ENCODE data around the gene HSDL2. TPM values are rescaled to one million over a fixed set of nuclear protein-coding genes. Genes with fewer than 3 reads are reported as not detected.
"Not testable (repeated sequence)": the region's sequence is repeated elsewhere in the genome, so short reads cannot be mapped to it uniquely, and the experiment has no call there.

Gene HSDL2
- total RNA-seq, 1 donor from 2014 or later: 4.8 TPM

DNA sequence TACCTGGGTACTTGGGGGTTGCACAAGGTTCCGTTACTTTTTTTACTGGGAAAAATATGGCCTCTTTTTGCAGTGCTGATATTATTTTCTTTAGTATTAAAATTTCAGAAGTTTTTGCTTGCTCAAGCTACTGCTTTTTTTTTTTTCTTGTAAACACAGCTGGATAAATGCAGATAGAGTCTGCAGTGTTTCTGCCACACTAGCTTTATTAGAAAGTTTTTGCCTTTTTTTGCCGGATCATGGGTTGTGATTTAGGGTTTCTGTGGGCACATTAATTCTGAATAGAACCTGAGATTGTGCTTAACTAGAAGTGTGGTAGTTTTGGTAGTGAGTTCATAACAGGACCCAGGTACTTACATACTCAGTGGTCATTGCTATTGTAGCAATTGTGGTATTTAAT, 126.7 kb downstream of the HSDL2 start:
- no peaks in the 10 kb centered on the region for H3K36me3 Mint-ChIP-seq (ENCODE audit: unreplicated experiment)
- peaks cover 8% of the 10 kb centered on the region for H3K4me1 Mint-ChIP-seq (ENCODE audit: low read depth, unreplicated experiment)
- no peaks in the 10 kb centered on the region for H3K9me3 Mint-ChIP-seq (ENCODE audit: unreplicated experiment)
- H3K27me3 Mint-ChIP-seq (ENCODE audit: unreplicated experiment): no peaks in the 10 kb centered on the region
- DNase-seq: no peak
- H3K27ac Mint-ChIP-seq (ENCODE audit: unreplicated experiment): peak overlapping the region; percentile 19
- H3K4me3 Mint-ChIP-seq (ENCODE audit: unreplicated experiment): no peak overlapping the region
- TF ChIP-seq, protein P1, sequence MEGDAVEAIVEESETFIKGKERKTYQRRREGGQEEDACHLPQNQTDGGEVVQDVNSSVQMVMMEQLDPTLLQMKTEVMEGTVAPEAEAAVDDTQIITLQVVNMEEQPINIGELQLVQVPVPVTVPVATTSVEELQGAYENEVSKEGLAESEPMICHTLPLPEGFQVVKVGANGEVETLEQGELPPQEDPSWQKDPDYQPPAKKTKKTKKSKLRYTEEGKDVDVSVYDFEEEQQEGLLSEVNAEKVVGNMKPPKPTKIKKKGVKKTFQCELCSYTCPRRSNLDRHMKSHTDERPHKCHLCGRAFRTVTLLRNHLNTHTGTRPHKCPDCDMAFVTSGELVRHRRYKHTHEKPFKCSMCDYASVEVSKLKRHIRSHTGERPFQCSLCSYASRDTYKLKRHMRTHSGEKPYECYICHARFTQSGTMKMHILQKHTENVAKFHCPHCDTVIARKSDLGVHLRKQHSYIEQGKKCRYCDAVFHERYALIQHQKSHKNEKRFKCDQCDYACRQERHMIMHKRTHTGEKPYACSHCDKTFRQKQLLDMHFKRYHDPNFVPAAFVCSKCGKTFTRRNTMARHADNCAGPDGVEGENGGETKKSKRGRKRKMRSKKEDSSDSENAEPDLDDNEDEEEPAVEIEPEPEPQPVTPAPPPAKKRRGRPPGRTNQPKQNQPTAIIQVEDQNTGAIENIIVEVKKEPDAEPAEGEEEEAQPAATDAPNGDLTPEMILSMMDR (IDR thresholded peaks at IDR 0.05; ENCODE audit: partially characterized antibody, unreplicated experiment): no peak

DNA sequence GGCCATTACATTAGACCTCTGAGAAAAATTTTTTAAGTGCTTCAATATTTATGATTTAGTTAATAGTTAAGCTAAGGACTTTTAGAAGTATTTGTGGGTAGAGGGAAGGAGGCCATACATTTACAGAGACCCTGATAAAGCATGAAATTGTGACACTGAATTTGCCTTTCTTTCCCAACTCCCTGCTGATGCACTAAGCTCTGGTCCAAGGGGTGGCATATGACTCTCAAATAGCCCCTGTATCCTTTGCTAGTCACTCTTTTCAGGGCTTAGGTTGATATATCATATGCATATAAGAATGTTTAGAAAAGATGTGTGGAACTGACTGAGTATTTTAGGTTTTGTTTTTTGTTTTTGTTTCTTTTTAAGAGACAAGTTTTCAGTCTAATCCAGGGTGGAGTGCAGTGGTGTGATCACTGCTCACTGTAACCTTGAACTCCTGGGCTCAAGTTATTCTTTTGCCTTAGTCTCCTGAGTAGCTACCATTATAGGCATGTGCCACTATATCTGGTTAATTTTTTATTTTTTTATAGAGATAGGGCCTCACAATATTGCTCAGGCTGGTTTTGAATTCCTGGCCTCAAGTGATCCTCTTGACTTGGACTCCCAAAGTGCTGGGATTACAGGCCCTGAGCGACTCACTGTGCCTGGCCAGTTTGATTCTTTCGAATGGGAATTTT, 127.2 kb downstream of the HSDL2 start:
- Mint-ChIP-seq H3K27ac (ENCODE audit: unreplicated experiment) (peak overlapping the region; percentile 28), H3K36me3 (ENCODE audit: unreplicated experiment) (no peaks in the 10 kb centered on the region), H3K4me1 (ENCODE audit: low read depth, unreplicated experiment) (peaks cover 8% of the 10 kb centered on the region), H3K4me3 (ENCODE audit: unreplicated experiment) (no peak overlapping the region), H3K27me3 (ENCODE audit: unreplicated experiment) (no peaks in the 10 kb centered on the region), H3K9me3 (ENCODE audit: unreplicated experiment) (no peaks in the 10 kb centered on the region)
- DNase-seq: no peak
- TF ChIP-seq, protein P1 (IDR thresholded peaks at IDR 0.05; ENCODE audit: partially characterized antibody, unreplicated experiment): no peak

DNA sequence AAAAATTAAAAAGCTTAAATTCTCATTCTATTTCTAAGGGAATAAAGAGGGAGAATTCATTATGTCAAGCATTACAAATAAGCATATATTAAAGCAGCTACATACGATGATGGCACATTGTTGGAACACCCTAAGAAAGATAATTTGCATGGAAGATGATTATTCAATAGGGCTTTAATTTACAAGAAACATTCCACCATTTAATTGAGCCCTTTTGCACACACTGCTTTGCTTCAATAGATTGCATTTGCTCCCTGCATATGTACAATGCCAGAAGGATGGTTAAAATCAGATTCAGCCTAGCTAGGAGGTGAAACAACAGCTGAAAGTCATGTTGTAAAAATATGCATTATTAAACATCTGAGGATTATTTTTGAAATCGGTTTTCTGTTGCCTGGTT, 128.5 kb downstream of the HSDL2 start:
- Mint-ChIP-seq H3K9me3 (ENCODE audit: unreplicated experiment) (peaks cover 4% of the 10 kb centered on the region), H3K4me1 (ENCODE audit: low read depth, unreplicated experiment) (peaks cover 11% of the 10 kb centered on the region), H3K4me3 (ENCODE audit: unreplicated experiment) (peak overlapping the region; percentile 26), H3K36me3 (ENCODE audit: unreplicated experiment) (no peaks in the 10 kb centered on the region), H3K27ac (ENCODE audit: unreplicated experiment) (peak overlapping the region; percentile 77), H3K27me3 (ENCODE audit: unreplicated experiment) (no peaks in the 10 kb centered on the region)
- TF ChIP-seq, protein P1 (IDR thresholded peaks at IDR 0.05; ENCODE audit: partially characterized antibody, unreplicated experiment): no peak
- DNase-seq: no peak

DNA sequence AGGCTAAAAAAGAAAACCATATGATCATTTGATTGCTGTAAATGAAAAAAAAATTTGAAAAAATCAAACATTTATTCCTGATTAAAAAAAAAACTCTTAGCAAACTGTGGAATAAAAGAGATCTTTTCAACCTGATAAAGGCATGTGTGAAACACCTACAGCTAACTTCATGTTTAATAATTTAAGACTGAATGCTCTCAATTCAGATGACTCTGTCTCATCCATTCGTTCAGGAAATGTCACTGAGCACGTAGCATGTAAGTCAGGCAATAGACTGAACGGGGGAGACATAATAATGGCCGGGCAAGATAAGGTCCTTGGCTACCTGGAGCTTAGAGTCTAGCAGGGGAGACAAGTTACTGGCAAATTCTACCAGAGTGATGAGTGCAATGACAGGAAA, 132.5 kb downstream of the HSDL2 start:
- H3K4me3 Mint-ChIP-seq (ENCODE audit: unreplicated experiment); H3K9me3 Mint-ChIP-seq (ENCODE audit: unreplicated experiment): not testable (repeated sequence)
- peak overlapping the region; percentile 63 for H3K27ac Mint-ChIP-seq (ENCODE audit: unreplicated experiment)

DNA sequence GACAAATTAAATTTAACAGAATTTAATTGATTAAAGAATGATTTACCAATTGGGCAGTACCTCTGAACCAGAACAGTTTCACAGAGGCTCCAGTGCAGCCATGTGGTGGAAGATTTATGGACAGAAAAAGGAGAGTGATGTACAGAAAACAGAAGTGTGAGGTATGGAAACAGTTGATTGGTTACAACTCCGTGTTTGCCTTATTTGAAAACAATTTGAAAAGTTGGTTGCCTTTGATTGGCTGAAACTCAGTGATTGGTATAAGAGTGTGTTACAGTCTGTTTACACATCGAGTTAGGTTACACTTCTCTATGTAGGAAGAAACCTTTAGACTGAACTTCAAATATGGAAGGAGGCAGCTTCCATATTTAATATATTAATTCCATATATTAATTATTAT, 136.9 kb downstream of the HSDL2 start:
- H3K4me1 Mint-ChIP-seq (ENCODE audit: low read depth, unreplicated experiment): peaks cover 40% of the 10 kb centered on the region

More for the DNA sequence above, 132.5 kb downstream of the HSDL2 start:
- not testable (repeated sequence) for H3K27me3 Mint-ChIP-seq (ENCODE audit: unreplicated experiment); DNase-seq; H3K36me3 Mint-ChIP-seq (ENCODE audit: unreplicated experiment)
- peaks cover 14% of the 10 kb centered on the region for H3K4me1 Mint-ChIP-seq (ENCODE audit: low read depth, unreplicated experiment)

More for the DNA sequence above, 136.9 kb downstream of the HSDL2 start:
- Mint-ChIP-seq H3K36me3 (ENCODE audit: unreplicated experiment) (no peaks in the 10 kb centered on the region), H3K27me3 (ENCODE audit: unreplicated experiment) (peaks cover 9% of the 10 kb centered on the region), H3K9me3 (ENCODE audit: unreplicated experiment) (peaks cover 14% of the 10 kb centered on the region), H3K27ac (ENCODE audit: unreplicated experiment) (peak overlapping the region; percentile 20), H3K4me3 (ENCODE audit: unreplicated experiment) (no peak overlapping the region)
- TF ChIP-seq, protein P1 (IDR thresholded peaks at IDR 0.05; ENCODE audit: partially characterized antibody, unreplicated experiment): no peak
- no peak for DNase-seq

Data from glutamatergic neuron (in vitro differentiated cells).